PC-9 (cell line): ENCODE measurements around the gene COL16A1. TPM values are rescaled to one million over a fixed set of nuclear protein-coding genes. Genes with fewer than 3 reads are reported as not detected.

Source experiments
- BruUV-seq: library from RNA; stranded (reverse); fragments of 400-500 nt; replicated peaks from 2 replicates; lab custom pipeline; 2021; lab: Mats Ljungman, UMichigan
- CTCF ChIA-PET: fragments of 300-600 bp; sonication (Branson Sonifier 250); formaldehyde crosslinking; loops from one replicate; lab custom pipeline; 2022; ENCODE audit warnings: antibody characterized with exemption; lab: Charles Lee
- POLR2A ChIA-PET: fragments of 300-600 bp; sonication (Branson Sonifier 250); formaldehyde crosslinking; loops from one replicate; lab custom pipeline; 2022; ENCODE audit warnings: antibody characterized with exemption; ENCODE audit not compliant: unreplicated experiment; lab: Charles Lee
- DNase-seq, 2 experiments: peaks; one replicate each; pipeline versions ENCODE4 v3.0.0 to v3.0.0-alpha.2; 2015 to 2022; ENCODE audit warnings: mixed read lengths in 1 of 2
- H2AFZ ChIP-seq: fragments of 200-600 bp; sonication (generic); 2 replicates; pipeline ENCODE4 v1.8.1; 2017; ENCODE audit warnings: antibody characterized with exemption
- H3F3A ChIP-seq: fragments of 200-600 bp; sonication (generic); 2 replicates; pipeline ENCODE4 v1.8.1; 2017; ENCODE audit warnings: antibody characterized with exemption, mild to moderate bottlenecking, low read depth; ENCODE audit not compliant: insufficient read depth
- H3K27ac ChIP-seq: fragments of 200-600 bp; sonication (generic); 2 replicates; pipeline ENCODE4 v1.6.1; 2016; ENCODE audit warnings: mixed run types
- H3K27me3 ChIP-seq: fragments of 200-600 bp; sonication (generic); 2 replicates; pipeline ENCODE4 v1.6.1; 2016; ENCODE audit warnings: low read depth, mixed run types; ENCODE audit not compliant: insufficient read depth
- H3K36me3 ChIP-seq: fragments of 200-600 bp; sonication (generic); 2 replicates; pipeline ENCODE4 v1.6.1; 2016; ENCODE audit warnings: low read depth, mixed run types
- H3K4me1 ChIP-seq: fragments of 200-600 bp; sonication (generic); replicated peaks from 2 replicates; pipeline ENCODE4 v1.6.1; 2016; ENCODE audit warnings: mixed run types; ENCODE audit not compliant: insufficient read depth
- H3K4me2 ChIP-seq: fragments of 200-600 bp; sonication (generic); 2 replicates; pipeline ENCODE4 v1.6.1; 2017; ENCODE audit warnings: mixed run types
- H3K4me3 ChIP-seq: fragments of 200-600 bp; sonication (generic); 2 replicates; pipeline ENCODE4 v1.6.1; 2016; ENCODE audit warnings: mixed run types
- H3K79me2 ChIP-seq: fragments of 200-600 bp; sonication (generic); 2 replicates; pipeline ENCODE4 v1.6.1; 2017; ENCODE audit warnings: low read depth, mixed run types
- H3K9me2 ChIP-seq: fragments of 200-600 bp; sonication (generic); 2 replicates; pipeline ENCODE4 v1.8.1; 2017; ENCODE audit warnings: mild to moderate bottlenecking; ENCODE audit not compliant: insufficient read depth
- H3K9me3 ChIP-seq: fragments of 200-600 bp; sonication (generic); 2 replicates; pipeline ENCODE4 v1.8.1; 2016; ENCODE audit warnings: low read depth; ENCODE audit not compliant: insufficient read depth
- H4K20me1 ChIP-seq: fragments of 200-600 bp; sonication (generic); 2 replicates; pipeline ENCODE4 v1.8.1; 2017; ENCODE audit not compliant: insufficient read depth
- CTCF ChIP-seq: fragments of 200-600 bp; sonication (generic); conservative IDR thresholded peaks from 2 replicates; pipeline ENCODE4 v1.6.1; 2017; ENCODE audit warnings: mixed run types, antibody characterized with exemption, mild to moderate bottlenecking, moderate library complexity
- EZH2 ChIP-seq: fragments of 200-600 bp; sonication (generic); IDR thresholded peaks from 2 replicates; pipeline ENCODE4 v1.8.0; 2017; ENCODE audit warnings: antibody characterized with exemption, low read depth
- intact Hi-C: fragments of 100-400 bp; cut with micrococcal nuclease; formaldehyde crosslinking; loops from one replicate; pipeline ENCODE4 v1.10.0; 2022; ENCODE audit not compliant: unreplicated experiment
- total RNA-seq: library from RNA; stranded (reverse); gene quantifications from 2 replicates; pipeline ENCODE4 v1.2.3, GENCODE V29; 2021

Gene COL16A1
- total RNA-seq, 1 experiment from 2014 or later, result 4.8 TPM

- ChIA-PET POLR2A (interaction anchor here (0.7 kb wide), 1 partner anchor 75 kb away, joined by 3 read pairs; no protein-coding TSS in a partner anchor), CTCF (interaction anchor here (1.5 kb wide), 1 partner anchor 80 kb away, joined by 7 read pairs; no protein-coding TSS in a partner anchor)
- no peak for TF ChIP-seq CTCF
- TF ChIP-seq EZH2, result no peak
- no peaks in the 10 kb centered on the region for H3K4me1 ChIP-seq
- no peaks in the 10 kb centered on the region for H3K79me2 ChIP-seq
- no peak overlapping the region for H3K4me3 ChIP-seq
- no peak for DNase-seq
- H3K9me3 ChIP-seq, result no peaks in the 10 kb centered on the region
- H3F3A ChIP-seq, result peaks cover 10% of the 10 kb centered on the region; the same call in 1 of the 2 replicates
- intact Hi-C loops, result no loop called here
- H3K27me3 ChIP-seq, result no peaks in the 10 kb centered on the region
- H3K9me2 ChIP-seq, result no peaks in the 10 kb centered on the region
- BruUV-seq, result no TSS peak
- no peak overlapping the region for H2AFZ ChIP-seq
- H3K27ac ChIP-seq, result no peak overlapping the region
- no peaks in the 10 kb centered on the region for H3K36me3 ChIP-seq
- no peak overlapping the region for H3K4me2 ChIP-seq
- no peaks in the 10 kb centered on the region for H4K20me1 ChIP-seq
These were observed 40.5 kb upstream of the COL16A1 start for GRCh38 chr1:31744165-31744888.

GRCh38 chr1:31742462-31743212 lies 38.8 kb upstream of the COL16A1 start:
- no TSS peak for BruUV-seq
- Histone ChIP-seq H3K4me2 (no peak overlapping the region), H3K27ac (no peak overlapping the region), H3K79me2 (no peaks in the 10 kb centered on the region), H3K27me3 (no peaks in the 10 kb centered on the region), H3K4me3 (no peak overlapping the region), H3K4me1 (no peaks in the 10 kb centered on the region), H4K20me1 (no peaks in the 10 kb centered on the region), H3F3A (peaks cover 10% of the 10 kb centered on the region; the same call in 1 of the 2 replicates), H3K36me3 (no peaks in the 10 kb centered on the region), H3K9me2 (no peaks in the 10 kb centered on the region), H2AFZ (no peak overlapping the region), H3K9me3 (no peaks in the 10 kb centered on the region)
- DNase-seq, result no peak
- no peak for TF ChIP-seq CTCF
- TF ChIP-seq EZH2, result no peak
- ChIA-PET CTCF (interaction anchor here (0.7 kb wide), 1 partner anchor 286 kb away, joined by 3 read pairs; no protein-coding TSS in a partner anchor), POLR2A (no interaction called here)
- intact Hi-C loops, result no loop called here

- Histone ChIP-seq H2AFZ (no peak overlapping the region), H3K9me2 (no peaks in the 10 kb centered on the region), H3K4me1 (no peaks in the 10 kb centered on the region), H3K36me3 (no peaks in the 10 kb centered on the region), H3F3A (no peaks in the 10 kb centered on the region), H3K27ac (no peak overlapping the region), H3K9me3 (no peaks in the 10 kb centered on the region), H3K4me3 (no peak overlapping the region), H3K79me2 (no peaks in the 10 kb centered on the region), H3K4me2 (no peak overlapping the region), H3K27me3 (no peaks in the 10 kb centered on the region), H4K20me1 (no peaks in the 10 kb centered on the region)
- no peak for TF ChIP-seq CTCF
- TF ChIP-seq EZH2, result no peak
- DNase-seq, result no peak
- ChIA-PET POLR2A (no interaction called here), CTCF (no interaction called here)
- intact Hi-C loops, result no loop called here
- no TSS peak for BruUV-seq
These were observed 35.5 kb upstream of the COL16A1 start for GRCh38 chr1:31739346-31739745.
